ENCODE data around the gene ITGAD.
"Not testable (repeated sequence)": the region's sequence is repeated elsewhere in the genome, so short reads cannot be mapped to it uniquely, and the experiment has no call there.

The ITGAD gene

GRCh38 chr16:31404353-31405064 is 11.4 kb downstream of the ITGAD start:
- DNase-seq, result no peak

GRCh38 chr16:31407406-31407805 is 14.3 kb downstream of the ITGAD start:
- no peak for DNase-seq

- no peak for DNase-seq
Measured at GRCh38 chr16:31409433-31409832, 16.3 kb downstream of the ITGAD start.

GRCh38 chr16:31410082-31410481 is 16.9 kb downstream of the ITGAD start:
- DNase-seq, result no peak

- DNase-seq, result no peak
Measured at GRCh38 chr16:31411024-31411844, 18.1 kb downstream of the ITGAD start.

- DNase-seq, result no peak
Measured at GRCh38 chr16:31412750-31413149, 19.6 kb downstream of the ITGAD start.

GRCh38 chr16:31413381-31413780 is 20.2 kb downstream of the ITGAD start:
- DNase-seq, result no peak

GRCh38 chr16:31413943-31414342 is 20.8 kb downstream of the ITGAD start:
- DNase-seq, result no peak

- DNase-seq, result no peak
Measured at GRCh38 chr16:31414706-31415105, 21.6 kb downstream of the ITGAD start.

GRCh38 chr16:31416371-31416770 is 23.2 kb downstream of the ITGAD start:
- DNase-seq, result no peak

GRCh38 chr16:31417036-31417435 is 23.9 kb downstream of the ITGAD start:
- DNase-seq, result not testable (repeated sequence)

GRCh38 chr16:31417916-31418315 is 24.8 kb downstream of the ITGAD start:
- no peak for DNase-seq

GRCh38 chr16:31420037-31420436 is 26.9 kb downstream of the ITGAD start:
- DNase-seq, result no peak

GRCh38 chr16:31421587-31421986 is 28.5 kb downstream of the ITGAD start:
- DNase-seq, result no peak

GRCh38 chr16:31423241-31423640 is 30.1 kb downstream of the ITGAD start:
- no peak for DNase-seq

GRCh38 chr16:31423801-31424200 is 30.7 kb downstream of the ITGAD start:
- no peak for DNase-seq

GRCh38 chr16:31427441-31428278 is 34.5 kb downstream of the ITGAD start:
- no peak for DNase-seq

- no peak for DNase-seq
Measured at GRCh38 chr16:31428279-31428597, 35.1 kb downstream of the ITGAD start, which contains the start of gene COX6A2. Gene COX6A2 (minus strand): TSS chr16:31428360. CDS start chr16:31428325, 35 bp downstream.

GRCh38 chr16:31428638-31429247 is 35.6 kb downstream of the ITGAD start:
- DNase-seq, result no peak

GRCh38 chr16:31429314-31429713 is 36.2 kb downstream of the ITGAD start:
- DNase-seq, result no peak

GRCh38 chr16:31429796-31430195 is 36.7 kb downstream of the ITGAD start:
- no peak for DNase-seq

- no peak for DNase-seq
Measured at GRCh38 chr16:31430380-31431052, 37.4 kb downstream of the ITGAD start.
